Activated CD8-positive, alpha-beta memory T cell treated with anti-CD3 and anti-CD28 coated beads, Interleukin-2, amount 50 U/mL, for 24 hours (primary cell): ENCODE data around the gene EIF2AK2.

Experiments
- DNase-seq: peaks from one replicate; pipeline ENCODE4 v3.0.0-alpha.2; 2020; ENCODE audit errors: extremely low read depth

EIF2AK2 gene

DNA sequence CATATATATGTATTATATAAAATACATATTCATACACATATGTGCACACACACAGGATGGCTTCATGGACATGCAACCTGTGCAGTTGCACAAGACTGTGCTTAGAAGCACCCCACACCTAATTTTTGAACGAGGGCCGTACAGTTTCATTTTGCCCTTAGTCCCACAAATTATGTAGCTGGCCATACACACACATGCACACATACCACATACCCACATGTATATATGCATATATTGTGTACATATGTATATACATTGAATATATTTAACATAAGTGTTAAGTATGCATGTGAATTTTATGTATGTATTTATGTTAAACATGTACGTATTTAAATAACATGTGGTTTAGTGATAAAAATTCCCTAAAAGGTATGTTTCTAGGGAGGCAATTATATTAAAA lies 54.2 kb downstream of the EIF2AK2 start:
- DNase-seq = no peak

DNA sequence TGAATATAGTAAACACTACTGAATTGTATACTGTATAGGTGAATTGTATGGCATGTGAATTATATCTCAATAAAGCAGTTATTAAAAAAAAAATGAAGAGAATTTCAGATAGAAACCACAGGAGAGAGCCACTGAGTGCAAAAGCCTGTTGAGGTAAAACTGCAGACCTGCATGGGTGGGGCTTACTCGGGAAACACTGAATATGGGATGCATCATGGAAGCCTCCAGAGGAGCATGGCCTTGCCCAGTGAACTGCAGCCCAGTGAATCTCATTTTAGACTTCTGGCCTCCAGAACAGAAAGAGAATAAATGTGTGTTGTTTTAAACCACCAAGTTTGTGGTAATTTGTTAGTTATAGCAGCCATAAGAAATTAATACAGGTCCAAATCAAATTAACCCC lies 56.7 kb downstream of the EIF2AK2 start:
- DNase-seq = no peak

DNA sequence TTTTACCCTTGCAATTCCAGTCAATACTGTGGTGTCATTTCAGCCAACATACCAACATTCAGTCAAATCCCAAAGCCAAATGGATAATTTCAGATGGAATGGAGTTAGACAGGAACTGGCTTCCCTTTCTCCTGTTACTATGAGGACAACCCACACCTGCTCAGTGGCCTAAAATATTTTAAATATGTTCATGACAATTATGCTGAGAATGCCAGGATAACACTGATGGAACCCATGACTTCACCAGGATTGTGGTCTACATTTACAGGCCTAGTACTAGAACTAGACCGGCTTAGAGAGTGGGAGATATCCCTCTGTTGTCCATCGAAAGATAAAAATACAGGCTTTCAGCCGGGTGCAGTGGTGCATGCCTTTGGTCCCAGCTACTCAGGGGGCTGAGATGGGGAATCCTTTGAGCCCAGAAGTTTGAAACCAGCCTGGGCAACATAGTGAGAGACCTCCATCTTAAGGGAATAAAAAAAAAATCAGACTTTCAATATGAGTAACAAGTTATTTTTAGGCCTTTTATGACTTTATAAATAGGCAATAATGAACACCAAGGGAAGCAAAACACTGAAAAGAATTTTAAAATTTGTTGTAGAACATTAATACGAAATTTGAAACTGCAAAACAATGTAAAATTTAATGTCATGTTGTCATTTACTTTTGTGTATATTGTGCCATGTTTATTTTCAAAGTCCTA lies 58.2 kb downstream of the EIF2AK2 start:
- DNase-seq = no peak

DNA sequence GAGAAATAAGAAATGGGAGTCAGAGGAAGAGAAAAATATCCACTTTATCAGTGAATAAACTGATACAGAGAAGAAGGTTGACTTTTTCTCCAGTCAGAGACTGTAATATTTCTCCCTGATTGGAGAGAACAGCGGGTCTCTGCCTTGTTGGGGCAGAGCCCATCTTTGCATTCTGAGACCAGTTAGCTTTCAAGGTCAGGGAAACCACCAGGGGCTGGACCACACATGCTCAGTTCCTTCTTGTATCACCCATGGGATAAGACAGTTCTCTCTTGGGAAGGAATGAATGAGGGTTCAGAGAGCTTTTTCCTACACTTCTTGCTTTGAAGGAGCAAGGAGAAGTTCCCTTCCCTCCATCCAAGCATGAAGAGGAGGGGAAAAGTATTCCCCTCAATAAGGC lies 60.2 kb downstream of the EIF2AK2 start:
- DNase-seq = no peak

DNA sequence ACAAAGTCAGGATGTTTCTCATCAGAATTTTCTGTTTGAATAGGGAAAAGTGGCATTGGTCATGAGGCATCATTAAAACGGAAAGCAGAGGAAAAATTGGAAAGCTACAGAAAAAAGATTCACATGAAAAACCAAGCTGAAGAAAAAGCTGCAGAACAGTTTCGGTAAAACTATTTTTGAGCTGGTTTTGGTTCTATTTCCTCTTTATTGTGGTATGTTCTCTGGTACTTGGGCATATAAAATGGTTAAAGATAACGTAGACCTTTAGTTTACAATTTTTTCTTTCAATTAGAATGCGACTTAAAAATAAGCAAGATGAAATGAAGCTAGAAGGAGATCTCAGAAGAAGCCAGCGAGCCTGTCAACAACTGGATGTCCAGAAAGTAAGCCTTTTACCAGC lies 64.9 kb downstream of the EIF2AK2 start:
- no peak for DNase-seq

DNA sequence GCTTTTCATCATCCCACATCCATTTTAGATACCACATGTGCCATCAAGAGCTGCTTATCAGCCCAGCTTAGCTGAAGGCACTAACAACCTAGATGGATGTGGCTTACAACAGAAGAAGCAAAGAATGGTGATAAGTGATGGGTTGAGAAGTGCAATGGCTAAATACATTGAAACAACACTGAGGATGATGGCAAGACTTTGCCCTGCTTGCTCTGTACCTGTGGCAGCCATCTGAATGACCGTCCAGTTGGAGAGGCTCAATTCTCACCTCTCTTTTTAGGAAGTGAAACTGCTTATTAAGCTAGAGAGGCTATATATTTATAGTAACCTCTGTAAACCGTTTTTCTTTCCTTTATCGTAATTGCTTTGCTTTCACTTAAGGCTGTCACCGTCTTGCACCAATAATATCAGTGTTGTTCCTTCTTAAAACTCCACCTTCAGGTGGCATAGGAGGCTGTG lies 66.7 kb downstream of the EIF2AK2 start:
- DNase-seq = no peak

DNA sequence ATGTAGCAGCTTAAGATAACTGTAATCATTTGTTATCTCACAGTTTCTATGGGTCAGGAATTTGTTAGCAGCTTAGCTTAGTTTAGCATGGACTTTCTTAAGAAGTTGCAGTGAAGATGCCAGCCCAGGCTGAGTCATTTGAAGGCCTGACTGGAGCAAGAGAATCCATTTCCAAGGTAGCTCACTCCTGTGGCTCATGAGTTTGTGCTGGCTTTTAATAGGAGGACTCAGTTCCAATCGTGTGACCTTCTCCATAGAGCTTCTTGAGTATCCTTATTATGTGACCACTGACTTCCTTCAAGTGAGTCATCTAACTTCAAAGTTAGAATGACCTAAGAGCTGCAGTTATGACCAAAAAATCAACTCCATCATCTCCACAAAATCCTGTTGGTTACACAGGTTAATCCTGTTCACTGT lies 71.0 kb downstream of the EIF2AK2 start:
- DNase-seq = no peak

DNA sequence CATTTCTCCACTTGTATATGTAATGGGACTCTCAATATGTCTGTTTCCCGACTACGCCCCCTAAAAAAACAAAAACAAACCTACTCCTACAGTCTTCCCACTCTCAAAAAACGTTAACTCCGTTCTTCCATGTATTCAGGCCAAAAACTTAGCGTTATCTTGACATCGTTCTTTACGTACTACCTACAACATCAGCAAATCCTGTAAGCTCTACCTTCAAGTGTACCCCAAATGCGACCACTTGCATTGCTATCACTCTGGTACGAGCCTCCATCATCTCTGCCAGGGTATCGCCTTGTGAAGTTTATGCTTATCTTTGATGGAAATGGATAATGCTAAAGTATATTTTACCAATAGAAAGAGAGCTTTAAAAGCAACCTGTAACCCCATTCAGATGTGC lies 72.0 kb downstream of the EIF2AK2 start:
- DNase-seq = no peak

DNA sequence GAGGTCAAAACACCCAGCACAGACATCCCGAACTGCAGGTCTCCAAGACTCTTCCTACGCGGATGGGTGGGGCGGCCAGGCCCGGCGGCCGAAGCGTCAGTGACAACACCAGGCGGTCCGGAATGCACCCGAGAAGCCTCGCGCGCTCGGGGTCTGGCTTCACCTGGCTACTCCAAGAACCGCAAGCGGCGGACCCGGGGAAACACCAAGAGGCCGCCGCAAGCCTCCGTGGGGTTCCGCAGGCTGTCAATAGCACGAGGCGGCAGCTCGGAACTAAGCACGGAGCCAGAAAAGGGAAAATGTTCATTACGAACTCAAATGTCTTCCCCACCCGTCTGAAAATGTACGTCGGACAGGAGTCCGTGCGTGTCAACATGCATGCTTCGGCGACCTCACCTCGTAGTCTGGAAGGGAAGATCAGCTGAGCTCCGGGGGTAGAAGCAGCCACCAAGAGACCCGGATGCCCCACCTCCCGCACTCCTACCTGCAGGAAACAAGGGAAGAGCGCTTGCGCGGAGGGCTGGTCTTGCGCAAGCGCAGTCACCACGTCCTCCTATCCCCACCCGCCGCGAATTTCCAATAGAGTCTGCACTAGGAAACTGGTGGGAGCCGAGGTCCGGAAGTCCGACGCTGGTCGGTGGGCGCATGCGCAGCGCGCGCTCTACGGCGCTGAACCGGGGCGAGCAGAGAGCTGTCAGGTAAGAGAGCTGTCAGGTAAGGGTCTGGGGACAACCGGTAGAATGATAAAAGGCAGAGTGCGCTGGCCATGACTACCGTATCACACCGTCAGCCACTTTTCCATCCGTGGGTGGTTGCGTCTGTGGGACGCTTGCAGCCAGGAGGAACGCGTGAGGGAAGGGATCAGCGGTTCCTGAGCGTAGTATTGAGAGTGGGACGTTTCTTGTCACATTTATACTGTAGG lies 72.6 kb downstream of the EIF2AK2 start, which contains the start of the genes GPATCH11 and HEATR5B:
Gene GPATCH11, plus strand, starts transcription at position 646 of the 922 bp plus-strand sequence. CDS start 3,864 bp downstream, outside the sequence.
Gene HEATR5B, minus strand, starts transcription at position 500 of the 922 bp plus-strand sequence. CDS start 958 bp downstream, outside the sequence.
- peak; percentile 76 for DNase-seq

DNA sequence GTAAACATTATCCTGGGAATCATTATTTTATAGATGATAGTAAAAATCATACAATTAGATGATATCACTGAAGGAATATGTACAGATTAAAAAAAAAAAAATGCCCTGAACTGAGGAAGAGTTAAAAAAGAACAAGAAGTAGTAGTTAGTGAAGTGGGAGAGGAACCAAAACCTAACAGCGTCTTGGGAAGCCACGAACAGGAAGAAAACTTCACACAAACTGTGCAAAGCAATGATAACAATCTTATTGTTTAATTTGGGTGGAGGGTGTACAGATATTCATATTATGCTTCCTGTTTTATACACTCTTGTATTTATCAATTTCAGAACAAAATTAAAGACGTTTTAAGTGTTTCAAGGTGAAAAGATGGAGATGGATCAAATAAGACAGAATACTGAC lies 76.1 kb downstream of the EIF2AK2 start:
- no peak for DNase-seq

DNA sequence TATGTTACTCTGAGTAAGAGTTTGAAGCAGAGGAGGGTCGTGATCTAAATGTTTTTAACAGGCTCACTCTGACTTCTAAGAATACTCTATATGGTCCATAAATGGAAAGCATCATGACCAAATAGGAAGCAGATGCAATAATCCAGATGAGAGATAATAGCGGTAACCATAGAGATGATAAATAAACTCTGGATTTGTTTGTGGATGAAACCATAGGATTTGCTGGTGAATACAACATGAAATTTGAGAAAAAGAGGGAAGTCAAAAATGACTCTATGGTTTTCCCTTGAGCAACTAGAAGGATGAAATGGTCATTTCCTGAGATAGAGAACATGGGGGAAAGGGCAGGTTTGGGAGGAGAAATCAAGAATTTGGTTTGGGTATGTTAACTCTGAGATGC lies 76.5 kb downstream of the EIF2AK2 start:
- DNase-seq = no peak

DNA sequence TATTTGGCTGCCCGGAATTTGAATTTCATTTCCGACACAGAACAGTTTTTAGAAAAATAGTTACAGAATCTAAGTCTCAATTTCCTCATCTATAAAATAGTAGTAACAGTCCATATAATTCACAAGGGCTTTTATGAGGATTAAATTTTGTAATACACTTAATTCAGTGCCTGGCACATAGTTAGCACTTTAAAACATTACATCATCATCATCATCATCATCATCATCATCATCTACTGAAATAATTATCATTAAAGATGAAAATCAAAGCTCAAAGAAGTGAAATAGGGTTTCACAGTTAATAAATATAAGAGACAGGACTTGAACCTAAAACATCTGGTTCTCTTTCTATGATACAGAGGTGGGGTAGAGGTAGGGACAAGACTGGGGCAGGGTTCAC lies 85.8 kb downstream of the EIF2AK2 start:
- no peak for DNase-seq

DNA sequence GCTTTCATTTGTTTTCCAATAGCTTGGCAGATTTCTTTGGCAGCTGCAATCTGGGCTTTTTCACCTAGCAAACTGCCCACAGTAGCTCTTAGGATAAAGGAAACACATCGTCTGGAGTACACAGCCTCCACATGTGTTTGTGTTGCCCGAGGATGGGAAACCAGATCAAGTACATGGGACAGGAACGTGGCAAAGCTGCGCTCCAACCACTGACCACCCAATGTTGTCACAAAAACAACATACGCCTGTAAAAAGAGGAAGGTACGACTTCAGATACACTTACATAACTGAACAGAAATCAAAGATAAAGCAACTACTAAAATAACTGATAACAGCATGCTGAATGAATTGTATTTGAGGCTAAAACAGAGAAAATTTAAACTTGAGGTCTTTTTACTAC lies 88.1 kb downstream of the EIF2AK2 start:
- DNase-seq = no peak

DNA sequence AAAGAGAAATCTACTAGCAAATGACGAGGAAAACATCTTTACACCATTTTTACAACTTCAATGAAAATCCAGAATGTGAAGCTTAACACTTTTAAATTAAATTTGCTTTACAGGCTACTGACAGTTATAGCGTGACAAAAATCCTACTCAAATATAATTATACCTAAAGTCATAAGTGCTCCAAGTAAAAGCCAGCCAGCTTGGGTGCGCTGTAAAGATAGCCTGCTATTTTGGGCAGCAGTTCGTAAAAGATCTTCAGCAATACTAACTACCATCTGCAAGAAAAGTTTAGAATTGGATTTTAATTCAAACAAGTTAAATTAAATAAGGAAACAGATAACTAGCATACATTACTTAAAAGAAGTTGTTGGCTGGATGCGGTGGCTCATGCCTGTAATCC lies 95.0 kb downstream of the EIF2AK2 start:
- no peak for DNase-seq

DNA sequence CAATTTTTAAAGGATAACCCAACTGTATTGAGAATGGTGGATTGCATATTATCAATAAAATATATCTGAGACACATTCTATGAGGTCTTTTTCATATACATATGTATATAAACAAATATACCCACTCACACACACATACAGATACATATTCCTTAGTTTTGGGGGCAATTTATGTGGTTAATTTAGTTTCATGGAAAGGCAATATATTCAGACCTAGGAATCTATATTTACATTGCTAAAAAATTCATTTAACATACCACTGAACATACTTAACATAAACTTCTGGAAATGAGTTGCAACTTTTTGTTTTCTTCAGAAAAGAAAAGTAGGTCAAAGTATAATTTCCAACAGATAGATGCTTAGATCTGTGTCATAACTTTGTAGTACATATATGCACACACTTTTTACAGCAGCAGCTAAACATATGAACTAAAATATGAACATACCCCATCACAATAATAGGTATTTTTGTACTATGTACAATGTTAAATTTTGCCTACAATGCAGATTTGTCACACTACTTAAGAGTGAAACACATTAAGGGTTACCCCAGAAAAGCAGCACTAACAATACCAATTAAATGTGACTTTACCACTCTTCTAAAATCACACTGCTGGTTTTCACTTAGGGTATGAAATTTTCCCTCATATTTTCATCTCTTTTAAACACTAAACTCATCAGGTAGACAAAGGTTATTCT lies 95.6 kb downstream of the EIF2AK2 start:
- no peak for DNase-seq

DNA sequence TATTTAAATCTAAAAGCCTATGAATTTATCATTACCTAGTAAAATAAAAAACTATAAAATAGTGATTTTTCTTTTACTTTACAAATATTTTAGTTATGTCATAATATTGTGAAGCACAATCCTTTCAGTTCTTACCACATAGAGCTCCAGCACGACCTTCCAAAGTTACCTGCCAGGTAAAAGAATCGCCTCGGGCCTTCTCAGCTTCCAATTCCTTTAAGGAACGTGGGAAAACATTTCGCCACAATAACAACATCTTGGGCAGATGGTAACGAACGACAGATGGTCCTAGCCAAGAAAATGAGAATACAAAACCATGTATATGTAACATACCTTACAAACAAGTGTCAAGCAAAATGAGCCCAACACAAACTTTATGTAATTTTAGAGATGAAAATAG lies 96.3 kb downstream of the EIF2AK2 start:
- DNase-seq = no peak

DNA sequence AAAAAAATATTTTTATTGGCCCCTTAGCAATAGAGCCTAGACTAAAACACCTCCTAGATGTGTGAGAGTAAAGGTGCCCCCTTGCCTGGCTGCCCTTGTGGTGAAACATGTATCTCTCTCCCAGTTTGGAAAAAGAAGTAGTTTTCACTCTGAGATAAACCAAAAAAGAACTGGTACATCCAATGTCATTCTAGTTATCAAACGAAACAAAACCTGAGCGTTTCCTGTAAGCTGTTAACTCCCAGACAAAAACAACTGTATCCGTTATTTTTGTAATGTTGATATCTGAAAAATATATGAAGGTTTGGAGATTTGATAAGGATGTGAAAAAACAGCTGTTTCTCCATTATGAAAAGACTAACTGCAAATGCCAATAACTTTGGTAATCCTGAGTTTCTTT lies 96.9 kb downstream of the EIF2AK2 start:
- no peak for DNase-seq

DNA sequence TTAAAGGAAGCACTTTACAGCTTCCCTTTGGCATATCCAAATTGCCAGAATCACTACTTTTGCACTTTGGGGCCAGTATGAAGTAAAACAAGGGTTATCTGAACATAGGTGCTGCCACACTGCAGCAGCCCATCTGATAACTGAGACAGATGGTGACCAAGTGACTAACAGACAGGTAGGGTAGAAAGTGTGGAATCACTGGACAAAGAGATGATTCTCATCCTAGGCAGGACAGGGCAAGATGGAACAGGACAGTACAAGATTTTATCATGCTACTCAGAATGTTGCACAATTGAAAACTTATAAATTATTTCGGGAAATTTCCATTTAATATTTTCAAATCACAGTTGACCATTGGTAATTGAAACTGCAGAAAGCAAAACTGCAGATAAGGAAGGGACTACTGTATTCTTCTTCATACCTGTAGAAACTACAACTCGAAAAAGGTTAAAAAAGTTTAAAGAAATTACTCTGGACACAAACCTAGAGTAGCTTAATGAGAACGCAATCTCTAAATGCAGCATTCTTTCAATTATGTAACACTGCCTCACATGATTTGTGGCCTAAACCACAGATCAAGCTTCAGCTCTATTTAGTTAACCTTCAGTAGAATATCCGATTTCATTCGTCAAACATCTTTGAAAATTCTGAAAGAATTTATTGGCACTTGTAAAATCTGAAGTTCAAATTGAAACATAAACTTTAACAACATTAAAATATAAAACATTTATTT lies 104.0 kb downstream of the EIF2AK2 start:
- no peak for DNase-seq
